HG03575 (cell line): ENCODE data around the gene MARCHF3.
"Not testable (repeated sequence)": the region's sequence is repeated elsewhere in the genome, so short reads cannot be mapped to it uniquely, and the experiment has no call there.

ENCODE experiments used
- ATAC-seq: cut with Tn5 transposase; IDR thresholded peaks from one replicate; pipeline ENCODE4 v1.9.1; 2021; ENCODE audit not compliant: unreplicated experiment, insufficient number of reproducible peaks, low FRiP score; ENCODE audit errors: extremely low read depth

Gene MARCHF3

DNA sequence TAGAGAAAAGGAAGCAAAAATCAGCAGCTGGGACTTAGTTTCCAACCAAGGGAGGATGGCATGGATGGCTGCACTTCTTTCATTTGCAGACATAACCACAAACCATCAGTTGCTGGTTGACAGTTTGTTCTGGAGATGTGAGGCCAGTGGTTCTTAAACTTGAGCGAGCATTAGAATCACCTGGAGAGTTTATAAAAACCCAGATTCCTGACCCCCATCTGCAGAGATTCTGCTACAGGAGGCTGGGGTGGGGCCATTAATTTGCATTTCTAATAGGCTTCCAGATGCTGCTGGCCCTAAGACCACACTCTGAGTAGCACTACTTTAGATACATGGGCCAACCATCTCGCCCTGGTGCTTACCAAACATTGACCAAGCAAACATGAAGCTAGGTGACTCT is 60.8 kb downstream of the MARCHF3 start:
- ATAC-seq: no peak

DNA sequence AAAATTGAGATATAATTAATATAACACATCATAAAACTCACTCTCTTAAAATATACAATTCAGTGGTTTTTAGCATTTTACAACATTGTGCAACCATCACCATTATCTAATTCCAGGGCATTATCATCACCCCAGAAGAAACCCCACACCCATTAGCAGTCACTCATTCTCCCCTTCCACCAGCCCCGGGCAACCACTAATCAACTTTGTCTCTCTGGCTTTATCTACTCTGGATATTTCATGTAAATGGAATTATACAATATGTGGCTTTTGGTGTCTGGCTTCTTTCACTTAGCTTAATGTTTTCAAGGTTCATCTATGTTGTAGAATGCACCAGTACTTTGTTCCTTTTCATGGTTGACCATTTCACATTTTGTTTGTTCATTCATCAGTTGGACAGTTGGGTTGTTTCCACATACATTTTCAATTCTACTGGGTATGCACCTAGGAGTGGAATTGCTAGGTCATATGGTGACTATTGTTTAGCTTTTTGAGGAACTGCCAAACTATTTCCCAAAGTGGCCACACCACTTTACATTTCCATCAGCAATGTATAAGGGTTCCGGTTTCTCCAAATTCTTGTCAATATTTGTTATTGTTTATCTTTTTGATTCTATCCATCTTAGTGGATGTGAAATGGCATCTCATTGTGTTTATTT is 62.4 kb downstream of the MARCHF3 start:
- no peak for ATAC-seq

DNA sequence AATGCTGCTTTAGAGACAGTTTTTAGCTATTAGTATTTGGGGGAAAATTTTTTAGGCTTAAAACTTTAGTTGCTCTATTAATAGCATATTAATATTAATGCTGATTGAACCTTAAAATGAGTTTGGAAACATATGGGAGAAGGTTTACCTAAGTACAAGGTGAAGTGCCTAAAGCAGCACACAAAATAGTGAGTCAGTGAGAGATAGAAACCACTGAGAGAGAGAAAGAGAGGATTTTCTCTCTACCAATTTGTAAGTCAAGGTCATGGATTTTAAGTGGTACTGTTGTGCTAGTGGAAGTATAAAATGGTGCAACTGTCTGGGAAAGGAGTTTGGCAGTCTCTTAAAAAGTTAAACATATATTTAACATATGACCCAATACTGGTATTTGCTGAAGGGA is 64.9 kb downstream of the MARCHF3 start:
- ATAC-seq: no peak

DNA sequence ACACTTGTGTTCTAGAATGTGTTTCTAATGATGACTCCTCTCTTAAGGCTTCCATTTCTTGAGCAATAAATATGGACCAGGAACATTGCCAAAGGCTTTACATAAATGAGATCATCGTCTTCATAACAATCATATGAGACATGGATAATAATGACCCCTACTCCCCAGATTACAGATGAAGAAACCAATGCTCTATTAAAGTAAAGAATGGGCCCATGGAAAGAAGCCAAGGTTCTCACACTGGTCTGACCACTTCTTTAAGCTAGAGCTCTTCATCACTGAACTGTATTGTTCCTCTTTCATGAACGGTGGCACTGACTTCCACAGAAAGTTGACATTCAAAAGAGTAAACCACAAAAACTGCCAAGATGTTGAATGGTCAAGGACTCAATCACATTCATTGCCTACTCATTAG is 65.3 kb downstream of the MARCHF3 start:
- no peak for ATAC-seq

DNA sequence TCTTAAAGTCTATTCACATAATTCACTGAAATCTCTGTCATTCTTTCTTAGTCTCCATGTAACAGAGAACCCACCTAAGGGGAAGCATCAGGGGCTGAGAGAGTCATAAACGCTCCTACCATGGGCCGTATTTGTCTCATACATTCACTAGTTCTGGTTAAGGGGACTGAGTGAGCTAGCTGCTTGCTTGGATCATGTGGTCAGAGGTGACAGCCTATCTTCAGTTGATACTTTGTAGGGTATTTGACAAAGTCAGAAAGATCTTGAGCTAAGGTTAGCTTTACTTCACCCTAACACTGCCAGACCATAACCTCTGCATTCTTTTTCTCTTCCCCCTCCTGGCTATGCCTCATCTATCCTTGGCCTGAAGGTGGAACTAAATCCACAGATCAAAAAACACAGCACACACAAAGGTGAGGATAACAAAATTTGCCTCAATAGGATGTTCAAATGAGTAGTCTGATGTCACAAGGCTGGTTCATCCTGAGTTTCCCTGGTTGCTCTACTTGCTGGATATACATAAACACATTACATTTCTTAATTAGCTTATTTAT is 66.5 kb downstream of the MARCHF3 start:
- no peak for ATAC-seq

DNA sequence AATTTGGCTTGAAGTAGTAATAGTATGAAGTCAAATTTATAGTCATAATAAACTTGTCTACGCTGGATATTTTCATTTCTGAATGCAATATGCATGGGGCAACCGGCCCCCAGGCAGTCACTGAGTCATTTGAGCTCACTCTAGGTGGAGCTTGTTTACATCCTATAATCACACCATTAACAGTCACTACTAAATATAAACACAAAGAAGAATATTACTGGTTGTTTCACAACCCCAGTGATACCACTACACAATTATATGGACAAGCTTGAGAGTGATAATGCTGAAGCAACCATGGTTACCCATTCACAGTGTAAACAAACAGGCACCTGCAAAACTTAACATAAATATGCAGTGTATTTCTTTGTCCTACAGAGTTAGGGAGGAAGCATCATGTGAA is 68.7 kb downstream of the MARCHF3 start:
- ATAC-seq: peak; percentile 51

DNA sequence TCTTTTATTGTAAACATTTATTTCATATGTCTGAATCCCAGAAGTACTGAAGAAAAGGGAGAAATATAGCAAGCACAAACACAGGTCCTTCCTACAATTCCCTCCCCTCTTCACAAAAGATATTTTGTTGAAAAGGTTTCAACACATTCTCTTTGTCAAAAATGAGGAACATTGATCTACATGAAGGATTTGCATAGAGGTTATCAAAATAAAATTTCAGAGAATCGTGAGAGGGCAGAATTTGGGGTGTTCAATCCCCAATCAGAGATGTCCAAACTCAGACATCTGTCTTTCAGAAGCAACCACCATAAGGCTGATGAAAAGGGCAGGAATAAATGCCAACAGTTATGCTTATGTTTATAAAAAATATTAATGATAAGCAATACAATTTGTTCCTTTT is 69.2 kb downstream of the MARCHF3 start:
- ATAC-seq: no peak

DNA sequence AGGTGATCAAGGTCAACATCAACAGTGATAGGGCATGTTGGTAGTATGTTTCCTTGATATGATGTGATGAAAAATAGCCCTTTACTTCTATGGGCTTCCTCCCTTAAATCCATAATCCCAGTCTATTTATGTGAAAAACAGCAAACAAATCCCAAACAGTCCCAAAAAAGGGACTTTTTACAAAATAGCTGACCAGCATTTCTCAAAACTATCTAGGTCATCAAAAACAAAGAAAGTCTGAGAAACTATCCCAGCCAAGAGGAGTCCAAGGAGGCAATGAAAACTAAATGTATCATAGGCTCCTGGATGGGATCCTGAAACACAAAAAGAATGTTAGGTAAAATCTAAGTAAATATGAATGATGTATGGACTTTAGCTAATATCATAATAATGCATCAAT is 71.2 kb downstream of the MARCHF3 start:
- ATAC-seq: no peak

DNA sequence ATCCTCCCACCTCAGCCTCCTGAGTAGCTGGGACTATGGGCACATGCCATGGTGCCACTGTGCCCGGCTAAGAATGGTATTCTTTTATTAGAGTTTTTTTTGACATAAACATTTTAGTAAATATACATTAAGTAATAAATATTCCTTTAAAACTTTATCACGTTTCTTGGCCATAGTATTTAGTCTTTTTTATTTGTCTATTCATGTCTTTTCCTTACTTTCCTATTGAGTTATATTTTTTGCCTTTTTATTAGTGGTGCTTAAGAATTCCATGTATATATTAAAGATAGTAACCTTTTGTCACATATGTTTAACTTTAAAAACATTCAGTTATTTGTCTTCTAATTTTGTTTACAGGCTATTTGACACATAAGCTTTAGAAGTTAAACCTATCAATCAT is 73.4 kb downstream of the MARCHF3 start:
- no peak for ATAC-seq

DNA sequence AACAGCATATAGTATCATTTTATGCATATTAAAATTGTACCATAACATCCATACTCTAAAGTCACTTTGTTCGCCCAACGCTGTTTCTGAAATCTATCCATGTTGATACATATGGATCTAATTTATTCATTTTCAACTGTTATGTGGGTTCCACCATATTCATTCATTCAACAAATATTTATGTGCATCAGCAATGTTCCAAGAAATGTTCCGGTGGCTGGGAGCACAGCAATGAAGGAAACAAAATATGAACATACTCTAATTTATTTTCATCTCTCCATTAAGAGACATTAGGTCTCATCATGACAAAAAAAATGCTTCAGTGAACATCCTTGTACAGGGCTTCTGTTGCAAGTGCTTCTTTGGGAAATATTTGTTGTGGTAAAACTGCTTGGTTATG is 75.4 kb downstream of the MARCHF3 start:
- ATAC-seq: no peak

DNA sequence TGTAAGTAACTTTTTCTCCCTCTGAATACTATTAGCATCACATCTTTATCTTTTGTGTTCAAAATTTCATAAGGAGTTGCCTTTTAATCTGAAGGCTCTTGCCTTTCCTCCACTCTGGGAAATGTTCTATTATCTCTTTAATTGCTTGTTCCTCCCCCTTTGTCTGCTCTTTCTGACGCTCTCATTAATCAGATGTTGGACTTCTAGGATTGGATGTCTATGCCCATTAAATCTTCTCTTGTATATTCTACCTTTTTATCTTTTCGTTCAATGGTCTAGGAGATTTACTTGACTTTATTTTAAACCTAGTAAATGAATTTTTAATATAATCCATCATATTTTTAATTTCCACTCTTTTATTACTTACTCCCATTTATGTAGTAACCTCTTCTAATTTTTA is 76.7 kb downstream of the MARCHF3 start:
- ATAC-seq: no peak

DNA sequence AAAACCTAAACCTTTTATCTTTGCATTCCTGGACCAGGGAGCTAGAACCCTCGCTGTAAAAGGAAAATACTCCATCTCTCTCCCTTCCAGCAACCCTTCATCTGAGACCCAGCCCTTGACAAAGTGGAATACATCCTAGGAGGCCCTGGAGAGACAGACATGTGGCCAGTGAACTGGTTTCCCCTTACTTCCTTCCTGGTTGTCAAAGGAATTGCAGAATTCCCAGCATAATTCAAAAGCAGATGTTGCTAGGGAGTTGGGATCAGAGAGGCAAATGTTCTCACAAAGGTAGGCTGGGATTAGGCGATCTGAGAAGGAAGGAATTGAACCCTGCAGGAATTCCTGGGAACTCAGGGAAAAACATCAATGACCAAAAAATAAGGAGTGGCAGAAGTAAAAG is 80.9 kb downstream of the MARCHF3 start:
- ATAC-seq: no peak

DNA sequence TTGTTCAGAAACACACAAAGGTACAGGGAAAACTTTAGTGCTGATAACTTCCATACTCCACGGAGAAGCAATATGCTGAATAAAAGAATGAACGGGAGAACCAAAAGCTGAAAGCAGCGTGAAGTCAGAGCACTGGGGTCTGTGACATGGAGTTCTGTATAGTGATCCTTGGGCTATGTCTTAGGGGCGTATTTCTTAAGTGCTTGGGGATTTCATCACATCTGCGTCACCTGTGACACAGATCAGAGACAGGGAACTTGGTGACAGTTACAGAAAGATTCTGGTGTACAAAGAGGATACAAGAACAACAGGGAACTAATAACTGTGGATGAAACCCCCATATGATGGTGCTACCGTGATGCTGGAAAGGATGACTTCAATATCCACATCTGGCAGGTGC is 81.9 kb downstream of the MARCHF3 start:
- no peak for ATAC-seq

DNA sequence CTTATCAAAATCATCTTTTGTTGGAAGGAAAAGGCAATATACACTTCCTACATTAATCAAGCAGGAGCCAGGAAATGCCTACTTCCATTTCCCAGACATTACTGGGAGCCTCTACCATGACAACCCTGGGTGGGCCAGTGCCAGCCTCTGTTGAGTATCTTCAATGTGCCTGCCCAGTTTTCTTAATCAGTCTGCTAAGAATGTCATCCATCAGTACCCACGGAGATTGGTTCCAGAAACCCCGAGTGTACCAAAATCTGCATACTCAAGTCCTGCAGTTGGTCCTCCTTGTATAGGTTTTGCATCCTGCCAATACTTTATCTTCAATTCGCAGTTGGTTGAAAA is 82.4 kb downstream of the MARCHF3 start:
- ATAC-seq: peak; percentile 9

DNA sequence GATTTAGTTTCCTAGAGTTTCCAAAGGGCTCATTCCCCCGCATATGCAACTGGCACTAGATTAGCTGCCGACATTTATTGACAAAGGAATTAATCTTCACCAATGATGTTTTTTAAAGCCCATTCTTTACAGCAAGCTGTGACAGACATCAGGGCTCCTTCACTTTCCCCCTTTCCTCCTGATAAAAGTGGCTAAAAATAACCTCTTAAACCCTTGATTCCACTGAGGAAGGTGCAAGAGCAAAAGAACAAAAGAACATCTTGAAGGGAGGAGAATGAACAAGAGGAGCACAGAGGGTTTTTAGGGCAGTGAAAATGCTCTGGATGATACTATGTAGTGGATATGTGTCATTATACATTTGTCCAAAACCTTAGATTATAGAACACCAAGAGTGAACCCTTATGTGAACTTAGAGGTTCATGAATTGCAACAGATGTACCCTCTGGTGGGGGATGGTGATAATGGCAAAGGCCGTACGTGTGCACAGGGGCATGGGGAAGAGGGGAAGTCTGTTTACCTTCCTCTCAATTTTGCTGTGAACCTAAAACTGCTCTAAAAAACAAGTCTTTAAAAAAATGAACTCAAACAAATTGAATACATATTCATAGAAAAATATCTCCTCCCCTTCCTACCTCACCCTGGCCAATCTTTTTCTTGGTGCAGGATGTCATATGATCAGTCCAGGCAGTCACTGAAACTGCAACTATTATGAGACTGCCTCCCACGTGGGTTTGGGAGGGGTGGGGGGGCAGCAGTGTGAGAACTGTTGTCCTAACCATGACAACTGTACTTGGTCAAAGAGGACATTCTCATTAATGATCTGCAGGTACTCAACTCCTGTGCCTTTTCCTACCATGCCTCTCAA is 83.0 kb downstream of the MARCHF3 start:
- ATAC-seq: peak; percentile 50

DNA sequence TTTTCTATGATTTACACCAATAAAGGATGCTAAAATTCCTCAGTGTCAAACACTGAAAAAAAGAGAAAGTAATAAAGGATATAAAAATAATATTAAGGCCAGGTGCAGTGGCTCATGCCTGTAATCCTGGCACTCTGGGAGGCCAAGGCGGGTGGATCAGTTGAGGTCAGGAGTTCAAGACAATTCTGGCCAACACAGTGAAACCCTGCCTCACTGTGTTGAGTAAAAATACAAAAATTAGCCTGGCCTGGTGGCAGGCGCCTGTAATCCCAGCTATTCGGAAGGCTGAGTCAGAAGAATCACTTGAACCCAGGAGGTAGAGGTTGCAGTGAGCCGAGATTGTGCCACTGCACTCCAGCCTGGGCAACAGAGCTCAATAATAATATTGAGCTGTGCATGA is 87.5 kb downstream of the MARCHF3 start:
- ATAC-seq: not testable (repeated sequence)

DNA sequence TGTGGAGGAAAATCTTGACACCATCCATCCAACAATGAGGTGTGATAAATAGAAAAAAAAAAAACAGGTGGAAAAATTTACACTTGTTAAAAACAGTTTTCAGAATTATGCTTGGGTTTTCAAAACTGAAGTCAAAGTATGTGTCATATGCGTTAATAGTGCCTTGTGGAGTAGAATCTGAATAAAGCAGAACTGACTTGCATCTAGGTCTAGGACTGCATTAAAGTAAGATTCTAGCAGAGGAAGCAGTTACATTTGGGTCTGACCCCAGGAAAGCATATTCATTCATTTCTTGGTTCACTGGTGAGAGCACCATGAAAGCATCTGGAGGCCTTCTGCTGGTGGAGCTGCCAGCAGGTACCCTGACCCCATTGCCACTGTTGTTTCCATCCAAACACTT is 89.0 kb downstream of the MARCHF3 start:
- ATAC-seq: no peak

DNA sequence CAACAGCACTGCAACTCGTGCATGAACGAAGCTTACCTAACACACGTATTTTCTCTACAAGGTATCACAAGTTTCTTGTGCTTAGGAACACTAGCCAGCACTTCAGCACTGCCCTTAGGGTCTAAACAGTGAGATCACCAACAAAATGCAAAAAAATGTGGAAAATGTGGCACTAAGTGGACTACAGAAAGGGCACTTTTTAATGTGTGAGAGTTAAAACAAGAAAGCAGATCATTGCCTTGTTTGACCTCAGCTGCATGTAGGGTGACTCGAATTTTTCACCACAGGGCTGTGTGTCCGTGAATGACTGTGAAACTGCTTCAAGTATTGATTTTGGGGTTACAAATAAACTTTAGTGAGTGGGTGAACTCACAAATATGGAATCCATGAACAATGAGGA is 90.5 kb downstream of the MARCHF3 start:
- no peak for ATAC-seq

DNA sequence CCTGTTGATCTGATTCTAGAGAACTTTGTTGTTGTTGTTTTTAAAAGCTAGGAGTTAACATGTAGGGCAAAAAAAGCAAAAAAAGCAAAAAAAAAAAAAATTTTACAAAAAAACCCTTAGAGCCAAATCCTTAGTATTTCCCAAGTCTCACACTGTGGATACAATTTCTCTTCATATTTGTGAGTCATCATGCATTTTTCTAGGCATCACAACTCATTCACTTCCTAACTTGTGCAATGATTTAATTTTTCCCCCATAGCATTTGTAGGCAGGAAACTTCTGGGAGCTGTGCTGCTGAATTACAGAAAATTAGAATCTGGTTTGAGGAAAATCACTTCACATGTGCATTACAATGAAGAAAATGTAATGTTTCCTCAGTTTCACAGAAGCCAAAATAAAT is 91.9 kb downstream of the MARCHF3 start:
- ATAC-seq: no peak

DNA sequence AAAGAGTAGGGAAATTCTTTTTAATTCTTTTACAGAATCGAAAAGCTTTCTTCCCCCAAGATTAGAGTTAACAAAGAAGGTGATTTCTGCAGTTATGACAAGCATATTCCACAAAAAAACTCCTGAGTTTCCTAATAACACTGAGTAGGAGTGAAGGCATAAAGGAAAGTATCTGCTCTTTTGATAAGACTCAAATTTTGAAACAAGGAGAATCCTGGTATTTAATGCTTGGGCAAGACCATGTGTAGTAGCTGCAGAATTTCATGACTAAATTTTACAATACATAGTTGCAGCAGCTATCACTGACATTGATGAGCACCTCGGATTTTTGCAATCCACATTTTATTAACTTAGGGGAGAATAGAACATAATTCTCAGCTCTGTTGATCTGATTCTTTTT is 92.6 kb downstream of the MARCHF3 start:
- ATAC-seq: no peak
